ENCODE results near the gene CCDC149. TPM values are rescaled to one million over a fixed set of nuclear protein-coding genes. Genes with fewer than 3 reads are reported as not detected.

The CCDC149 gene
- total and polyA plus RNA-seq, 2 of the 8 experiments (the other 6 are each of a cell fraction or from before 2014, with no cell fraction given), result 2.2 to 5.6 TPM

- Histone ChIP-seq H3K27me3 (replicated peaks in 1 of 4; ENCODE audit: control insufficient read depth in 3 of 4, extremely low read depth in 1 of 4, insufficient read depth in 3 of 4, low read length in 3 of 4) (no peaks in the 10 kb centered on the region), H2BK20ac (ENCODE audit: low read length) (no peak overlapping the region), H3K23ac (ENCODE audit: insufficient read length) (no peak overlapping the region), H3K18ac (ENCODE audit: extremely low read depth, low read length) (no peak overlapping the region), H3K79me2 (ENCODE audit: control insufficient read depth in 1 of 2, insufficient read depth in 2 of 2, low read length in 2 of 2) (no peaks in the 10 kb centered on the region), H4K20me1 (replicated peaks in 1 of 2; ENCODE audit: control insufficient read depth in 1 of 2, insufficient read depth in 2 of 2, low read length in 2 of 2) (no peaks in the 10 kb centered on the region), H3K23me2 (ENCODE audit: low read depth, low read length) (no peaks in the 10 kb centered on the region), H3K4ac (replicated peaks; ENCODE audit: insufficient read length, low read depth, low read length) (no peak overlapping the region), H4K8ac (ENCODE audit: extremely low read depth, insufficient read depth, low read length) (no peak overlapping the region), H4K91ac (replicated peaks; ENCODE audit: insufficient read length, low read length) (no peak overlapping the region), H3K27ac (ENCODE audit: low read depth, low read length) (no peak overlapping the region), H3K56ac (replicated peaks; ENCODE audit: insufficient read length, low read depth, low read length) (no peak overlapping the region), H3K14ac (ENCODE audit: insufficient read length) (no peak overlapping the region), H3K79me1 (ENCODE audit: low read depth, low read length) (no peaks in the 10 kb centered on the region), H3K9me3 (ENCODE audit: insufficient read depth in 2 of 2, low read depth in 1 of 2, low read length in 1 of 2) (no peaks in the 10 kb centered on the region), H3K4me2 (ENCODE audit: insufficient read depth in 1 of 2, low read depth in 2 of 2, low read length in 2 of 2) (no peak overlapping the region), H3K9ac (replicated peaks in 1 of 4; ENCODE audit: extremely low read depth in 1 of 4, low read depth in 3 of 4, low read length in 3 of 4) (no peak overlapping the region), H2BK15ac (ENCODE audit: low read length) (no peak overlapping the region), H3K4me1 (replicated peaks in 1 of 4; ENCODE audit: control insufficient read depth in 3 of 4, insufficient read depth in 4 of 4, low read length in 3 of 4) (0 out of 7 replicates have a peak, but pooled peaks cover 0 to 5% (median under 1%) of the 10 kb centered on the region in 4 experiments), H2BK120ac (replicated peaks; ENCODE audit: low read depth, low read length) (no peak overlapping the region), H2AFZ (ENCODE audit: low read length) (no peak overlapping the region), H3K4me3 (ENCODE audit: extremely low read depth in 1 of 4, insufficient read depth in 2 of 4, low read depth in 3 of 4, low read length in 4 of 4) (no peak overlapping the region), H2BK5ac (ENCODE audit: low read depth, low read length) (no peak overlapping the region), H4K5ac (ENCODE audit: insufficient read length, low read depth, low read length) (no peak overlapping the region), H2AK5ac (ENCODE audit: low read depth, low read length) (no peak overlapping the region), H3K36me3 (ENCODE audit: control insufficient read depth in 2 of 4, insufficient read depth in 4 of 4, low read length in 3 of 4) (no peaks in the 10 kb centered on the region), H2BK12ac (ENCODE audit: low read depth, low read length) (no peak overlapping the region)
- DNase-seq (ENCODE audit: low read depth in 1 of 2, low spot score in 2 of 2) (no peak), FAIRE-seq (no peak)
- ChIA-PET POLR2A (ENCODE audit: partially characterized antibody) (interaction anchor here (0.6 kb wide), 1 partner anchor 212 kb away, joined by 3 read pairs; no protein-coding TSS in a partner anchor), CTCF (ENCODE audit: partially characterized antibody) (interaction anchor here (1.0 to 1.2 kb wide), 2 partner anchors 72 to 82 kb away, joined by 3 to 4 read pairs; no protein-coding TSS in a partner anchor)
- WGBS, 2 experiments (ENCODE audit: extremely low coverage in 1 of 2, insufficient coverage in 1 of 2, insufficient read length in 1 of 2, insufficient replicate concordance in 2 of 2, low coverage in 1 of 2, low lambda C conversion rate in 2 of 2, missing lambda C conversion rate in 1 of 2), result 92% methylated on average over 3 of the region's 3 CpGs; no CpG with 5 or more reads in 1 of the 2 experiments
- TF ChIP-seq, protein P1, sequence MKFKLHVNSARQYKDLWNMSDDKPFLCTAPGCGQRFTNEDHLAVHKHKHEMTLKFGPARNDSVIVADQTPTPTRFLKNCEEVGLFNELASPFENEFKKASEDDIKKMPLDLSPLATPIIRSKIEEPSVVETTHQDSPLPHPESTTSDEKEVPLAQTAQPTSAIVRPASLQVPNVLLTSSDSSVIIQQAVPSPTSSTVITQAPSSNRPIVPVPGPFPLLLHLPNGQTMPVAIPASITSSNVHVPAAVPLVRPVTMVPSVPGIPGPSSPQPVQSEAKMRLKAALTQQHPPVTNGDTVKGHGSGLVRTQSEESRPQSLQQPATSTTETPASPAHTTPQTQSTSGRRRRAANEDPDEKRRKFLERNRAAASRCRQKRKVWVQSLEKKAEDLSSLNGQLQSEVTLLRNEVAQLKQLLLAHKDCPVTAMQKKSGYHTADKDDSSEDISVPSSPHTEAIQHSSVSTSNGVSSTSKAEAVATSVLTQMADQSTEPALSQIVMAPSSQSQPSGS (IDR thresholded peaks at IDR 0.05; ENCODE audit: low read length), result no peak
- TF ChIP-seq RAD21 (IDR thresholded peaks at IDR 0.05 in 1 of 2, conservative IDR thresholded peaks at IDR 0.05 in 1 of 2; ENCODE audit: low read depth in 2 of 2, low read length in 2 of 2) (no peak), SUZ12 (IDR thresholded peaks at IDR 0.05; ENCODE audit: low read length) (no peak), SRF (IDR thresholded peaks at IDR 0.05; ENCODE audit: low read depth, low read length) (no peak), CHD1 (IDR thresholded peaks at IDR 0.05; ENCODE audit: low read depth, low read length) (no peak), SIN3A (conservative IDR thresholded peaks at IDR 0.05 in 1 of 2, IDR thresholded peaks at IDR 0.05 in 1 of 2; ENCODE audit: low read depth in 1 of 2, low read length in 2 of 2) (no peak), BRCA1 (IDR thresholded peaks at IDR 0.05; ENCODE audit: low read depth, low read length) (no peak), BCL11A (IDR thresholded peaks at IDR 0.05; ENCODE audit: low read depth in 2 of 2, low read length in 2 of 2) (no peak), NRF1 (IDR thresholded peaks at IDR 0.05; ENCODE audit: low read depth, low read length) (no peak), GABPA (IDR thresholded peaks at IDR 0.05; ENCODE audit: borderline replicate concordance, insufficient read depth, low read length) (no peak), RXRA (IDR thresholded peaks at IDR 0.05; ENCODE audit: insufficient read depth, low read depth, low read length) (no peak)
Measured at GRCh38 chr4:24843096-24843495, 69.7 kb downstream of the CCDC149 start.
